HG03575 (cell line): ENCODE data around the gene CRYBA2.

Experiments
- ATAC-seq: cut with Tn5 transposase; IDR thresholded peaks from one replicate; pipeline ENCODE4 v1.9.1; 2021; ENCODE audit not compliant: unreplicated experiment, insufficient number of reproducible peaks, low FRiP score; ENCODE audit errors: extremely low read depth

The CRYBA2 gene

GRCh38 chr2:218993345-218994315, at the start of gene CRYBA2:
TSS of gene CRYBA2 (minus strand) at chr2:218993422. CDS start at chr2:218993176, 246 bp downstream.
- no peak for ATAC-seq

- no peak for ATAC-seq
Measured at GRCh38 chr2:219042750-219043149, 49.5 kb upstream of the CRYBA2 start.

GRCh38 chr2:219042157-219042556, 48.9 kb upstream of the CRYBA2 start:
- ATAC-seq = no peak

GRCh38 chr2:219041252-219041651, 48.0 kb upstream of the CRYBA2 start, which contains the start of gene CFAP65:
TSS of gene CFAP65 (minus strand) at chr2:219041516. CDS start at chr2:219039048, 2,468 bp downstream.
- ATAC-seq = no peak

- no peak for ATAC-seq
Measured at GRCh38 chr2:219038600-219038999, 45.4 kb upstream of the CRYBA2 start.

GRCh38 chr2:219037783-219038499, 44.7 kb upstream of the CRYBA2 start:
- ATAC-seq = no peak

- no peak for ATAC-seq
Measured at GRCh38 chr2:219035942-219036341, 42.7 kb upstream of the CRYBA2 start.

- no peak for ATAC-seq
Measured at GRCh38 chr2:219034823-219035222, 41.6 kb upstream of the CRYBA2 start.

GRCh38 chr2:219032051-219032745, 39.0 kb upstream of the CRYBA2 start:
- ATAC-seq = no peak

GRCh38 chr2:219031005-219031738, 38.0 kb upstream of the CRYBA2 start:
- ATAC-seq = no peak

- ATAC-seq = no peak
Measured at GRCh38 chr2:219030177-219030940, 37.1 kb upstream of the CRYBA2 start.

GRCh38 chr2:219029829-219030165, 36.6 kb upstream of the CRYBA2 start:
- ATAC-seq = no peak

- no peak for ATAC-seq
Measured at GRCh38 chr2:219028996-219029828, 36.0 kb upstream of the CRYBA2 start.

GRCh38 chr2:219028141-219028540, 34.9 kb upstream of the CRYBA2 start:
- ATAC-seq = no peak

- no peak for ATAC-seq
Measured at GRCh38 chr2:219027511-219028055, 34.4 kb upstream of the CRYBA2 start.

- ATAC-seq = no peak
Measured at GRCh38 chr2:219026946-219027345, 33.7 kb upstream of the CRYBA2 start.
